GM18526 (cell line): ENCODE measurements around the gene MAN1C1.

Experiments
- POLR2A ChIP-seq: IDR thresholded peaks from 3 replicates; pipeline ENCODE4 v1.6.1; 2011; ENCODE audit not compliant: insufficient read length; ENCODE audit errors: extremely low read depth

The MAN1C1 gene

DNA sequence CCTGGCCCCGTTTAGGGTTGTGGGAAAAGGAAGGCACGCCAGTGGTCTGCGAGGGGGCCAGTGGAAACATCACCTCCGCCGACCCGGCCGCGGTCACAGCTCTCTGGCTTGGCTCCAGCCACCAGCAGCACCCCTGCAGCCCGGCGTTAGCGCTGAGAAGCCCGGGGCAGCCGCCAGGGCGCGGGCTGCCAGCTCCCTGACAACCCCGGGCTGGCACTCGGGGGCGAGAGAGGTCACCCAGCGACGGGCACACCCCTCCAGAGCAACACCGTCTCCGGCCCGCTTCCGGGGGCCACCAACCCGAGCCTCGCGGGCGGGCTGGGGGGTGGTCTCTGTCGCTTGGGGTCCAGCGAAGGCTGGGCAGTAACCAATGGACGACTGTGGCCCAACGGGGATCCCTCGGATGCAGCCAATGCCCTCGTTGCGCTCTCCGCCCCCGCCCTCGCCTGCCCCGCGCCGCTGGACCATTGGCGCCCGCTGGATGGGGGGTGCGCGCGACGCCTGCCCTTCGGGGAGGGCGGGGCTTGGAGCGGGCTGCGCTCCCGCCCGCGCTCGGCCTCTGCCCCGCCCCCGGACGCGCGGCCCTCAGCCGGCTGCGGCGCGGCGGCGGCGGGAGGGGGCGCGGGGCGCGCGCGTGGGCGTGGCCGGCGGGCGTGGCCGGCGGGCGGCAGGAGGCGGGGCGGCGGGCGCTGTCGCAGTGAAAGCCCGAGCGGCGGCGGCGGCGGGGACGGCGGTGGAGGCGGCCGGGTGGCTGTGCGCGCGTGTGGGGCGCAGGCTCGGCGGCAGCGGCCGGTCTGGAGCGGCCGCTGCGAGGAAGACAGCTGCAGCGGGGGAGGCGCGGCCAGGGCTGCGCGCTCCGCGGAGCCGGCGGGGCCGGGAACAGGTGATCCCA lies at the start of gene MAN1C1:
TSS of gene MAN1C1 (plus strand) at position 697 of the 892 bp plus-strand sequence. CDS start 1,007 bp downstream, outside the sequence.
- peak; percentile 18 for TF ChIP-seq POLR2A

DNA sequence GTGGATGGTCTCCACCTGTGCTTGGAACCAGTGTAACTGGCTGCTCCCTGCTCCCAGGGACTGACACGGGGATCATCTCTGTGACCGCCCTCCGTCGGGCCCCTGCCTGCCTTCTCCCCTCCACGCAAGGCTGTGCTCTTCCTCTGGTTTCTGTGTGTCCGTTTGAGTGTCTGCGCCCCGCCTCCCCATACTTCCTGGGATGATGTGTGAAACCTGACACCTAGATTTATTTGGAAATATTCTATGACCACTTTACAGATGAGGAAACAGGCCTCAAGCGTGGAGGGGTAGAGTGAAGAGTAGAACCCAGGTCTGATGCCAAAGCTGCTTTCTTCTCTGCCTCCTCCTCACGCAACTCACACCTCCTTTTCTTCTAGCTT lies 48.9 kb upstream of the MAN1C1 start:
- TF ChIP-seq POLR2A, result no peak

DNA sequence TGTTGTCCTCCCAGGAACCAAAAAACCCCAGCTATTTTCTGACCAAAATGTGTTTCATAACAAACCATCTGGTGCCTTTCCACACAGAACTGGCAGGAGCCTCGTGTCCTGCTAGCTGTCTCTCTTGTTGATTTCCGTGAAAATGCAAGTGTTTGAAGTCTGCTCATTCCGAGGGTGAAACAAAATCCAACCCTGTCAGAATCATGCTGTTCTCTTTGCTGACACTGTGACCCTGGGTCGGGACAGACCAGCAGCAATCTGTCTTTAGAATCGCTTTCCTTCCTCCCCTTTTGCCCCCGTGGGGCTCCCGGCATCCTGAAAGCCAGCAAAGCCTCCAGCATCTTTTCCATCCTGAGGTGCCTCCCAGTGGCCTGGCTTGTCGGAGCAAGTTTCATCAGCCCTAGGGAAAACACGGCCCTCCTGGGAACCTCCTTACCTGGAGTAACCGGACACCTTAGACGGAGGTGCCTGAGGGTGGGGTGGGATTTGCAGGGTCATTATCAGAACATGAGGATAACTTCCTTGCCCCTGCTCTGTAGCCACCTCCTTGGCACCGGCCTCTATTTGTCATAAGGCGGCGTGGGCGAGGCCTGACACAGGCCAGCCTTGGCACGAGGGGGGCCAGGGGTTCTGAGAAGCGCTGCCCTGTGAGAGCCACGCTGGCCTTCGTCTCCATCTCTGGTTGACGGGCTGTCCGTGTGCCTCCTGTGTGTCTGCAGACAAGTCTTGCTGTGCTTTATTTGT lies 48.3 kb upstream of the MAN1C1 start:
- no peak for TF ChIP-seq POLR2A

DNA sequence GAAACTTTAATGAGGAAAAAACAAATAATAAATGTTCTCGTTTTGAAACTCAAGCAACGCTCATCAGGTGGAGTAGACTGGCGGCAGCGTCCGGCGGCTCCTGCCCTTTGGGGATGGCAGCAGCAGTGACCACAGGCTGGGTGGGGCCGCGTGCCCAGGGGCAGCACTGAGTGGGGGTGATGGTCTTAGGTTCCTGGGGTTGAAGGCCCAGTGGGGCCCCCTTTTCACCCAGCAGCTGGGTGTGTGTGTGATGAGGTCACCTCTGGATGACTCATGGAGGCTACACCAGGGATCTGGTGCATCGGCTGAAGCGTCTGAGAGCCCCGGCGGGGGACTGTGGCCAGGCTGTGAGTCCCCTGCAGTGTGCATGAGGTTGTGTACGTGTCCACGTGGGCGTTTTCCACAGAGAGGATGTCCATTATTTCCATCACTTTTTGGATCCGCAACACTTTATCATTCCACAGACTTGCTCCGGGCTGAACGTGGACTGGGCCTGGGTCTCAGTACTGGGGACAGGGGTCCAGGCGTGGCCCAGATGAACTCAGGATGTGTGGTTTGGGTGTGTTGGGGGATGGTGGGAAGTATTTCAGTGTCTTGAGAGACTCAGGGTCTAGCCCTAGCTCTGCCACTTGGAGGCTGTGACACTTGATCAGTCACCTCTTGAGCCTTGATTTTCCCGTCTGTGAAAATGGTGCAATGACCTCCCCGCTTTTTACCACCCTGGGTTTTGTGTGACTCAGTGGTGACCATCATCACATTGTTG lies 47.6 kb upstream of the MAN1C1 start:
- TF ChIP-seq POLR2A, result no peak

DNA sequence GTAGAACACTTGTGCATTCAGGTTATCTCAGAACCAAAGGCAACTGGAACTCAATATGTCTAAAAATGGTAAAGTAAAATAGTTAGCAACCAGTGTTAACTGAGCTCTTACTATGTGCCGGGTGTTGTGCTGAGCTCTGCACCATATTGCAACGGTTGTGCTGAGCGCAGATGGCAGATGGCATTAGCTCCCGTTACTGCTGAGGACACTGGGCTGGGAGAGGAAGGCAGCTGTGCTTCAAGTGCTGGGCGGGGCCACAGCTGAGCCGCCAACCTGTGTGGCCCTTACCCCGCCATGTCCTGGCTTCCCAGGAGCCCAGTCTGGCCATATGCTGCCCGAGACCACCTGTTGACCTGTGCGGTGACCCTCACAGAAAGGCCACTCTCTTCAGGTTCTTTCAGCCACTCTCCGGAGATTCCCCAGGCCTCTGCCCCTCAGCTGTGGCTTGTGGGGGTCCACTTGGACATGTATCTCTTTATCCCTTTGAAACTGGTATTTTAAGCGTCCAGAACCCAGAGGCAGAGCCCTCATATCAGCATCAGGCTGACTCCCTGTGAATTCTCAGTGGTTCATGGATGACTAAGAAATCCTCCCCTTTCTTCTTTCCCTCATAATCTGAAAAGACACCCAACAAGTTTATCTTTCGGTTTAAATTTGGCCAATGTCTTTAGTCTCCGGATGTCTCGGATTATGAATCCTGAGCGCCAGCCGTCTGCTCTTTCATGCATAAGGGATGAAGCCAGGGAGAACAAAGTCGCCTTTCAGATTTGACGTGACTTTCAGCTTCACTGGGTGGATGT lies 46.8 kb upstream of the MAN1C1 start:
- no peak for TF ChIP-seq POLR2A

DNA sequence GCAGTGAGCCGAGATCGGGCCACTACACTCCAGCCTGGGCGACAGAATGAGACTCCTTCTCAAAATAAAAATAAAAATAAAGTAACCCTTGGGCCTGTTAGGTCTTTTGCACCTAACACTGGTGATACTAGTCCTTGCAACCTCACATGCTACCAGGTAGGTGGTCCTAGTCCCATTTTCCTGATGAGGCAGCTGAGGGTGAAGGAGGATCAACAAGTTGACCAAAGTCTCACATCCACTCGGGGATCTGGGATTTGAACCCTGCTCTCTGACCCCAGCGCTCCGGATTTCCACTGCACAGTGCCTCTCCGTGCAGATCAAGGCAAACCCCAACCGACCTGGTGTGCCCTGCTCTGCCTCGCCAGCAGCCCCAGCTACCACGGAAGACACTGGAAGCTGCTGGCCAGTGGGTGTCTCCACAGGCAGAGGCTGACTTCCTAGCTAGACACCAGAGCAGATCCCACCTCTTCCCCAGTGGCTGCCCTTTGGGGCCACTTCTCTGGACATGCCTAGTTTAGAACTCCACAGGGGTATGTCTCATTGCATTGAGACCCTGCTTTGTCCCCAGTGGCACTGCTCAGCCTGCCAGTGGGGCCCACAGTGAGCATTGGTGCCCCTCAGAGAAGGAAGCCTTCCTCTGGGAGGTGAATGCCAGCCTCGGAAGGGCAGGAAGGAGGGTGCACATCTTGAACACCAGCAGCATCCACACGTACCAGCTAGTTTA lies 45.6 kb upstream of the MAN1C1 start:
- no peak for TF ChIP-seq POLR2A

DNA sequence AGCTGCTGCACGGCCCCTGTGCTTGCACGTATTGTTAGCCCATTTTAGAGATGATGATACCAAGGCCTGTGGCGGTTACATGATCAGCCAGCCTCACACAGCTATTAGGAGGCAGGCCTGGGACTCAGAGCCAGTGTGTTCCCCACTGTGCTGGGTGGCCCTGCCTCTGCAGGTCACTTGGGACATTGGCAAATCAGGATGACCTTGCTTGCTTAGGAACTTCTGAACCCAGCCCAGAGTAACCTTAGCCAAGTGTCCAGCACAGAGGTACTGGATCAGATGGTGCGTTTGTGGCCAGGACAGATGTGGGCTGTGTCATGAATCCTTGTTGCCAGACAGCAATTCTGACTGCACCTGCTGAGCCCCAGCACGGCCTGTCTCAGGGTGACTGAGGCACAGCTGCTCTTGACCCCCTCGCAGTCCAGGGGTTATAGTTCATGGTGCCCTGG lies 45.0 kb upstream of the MAN1C1 start:
- TF ChIP-seq POLR2A, result no peak

DNA sequence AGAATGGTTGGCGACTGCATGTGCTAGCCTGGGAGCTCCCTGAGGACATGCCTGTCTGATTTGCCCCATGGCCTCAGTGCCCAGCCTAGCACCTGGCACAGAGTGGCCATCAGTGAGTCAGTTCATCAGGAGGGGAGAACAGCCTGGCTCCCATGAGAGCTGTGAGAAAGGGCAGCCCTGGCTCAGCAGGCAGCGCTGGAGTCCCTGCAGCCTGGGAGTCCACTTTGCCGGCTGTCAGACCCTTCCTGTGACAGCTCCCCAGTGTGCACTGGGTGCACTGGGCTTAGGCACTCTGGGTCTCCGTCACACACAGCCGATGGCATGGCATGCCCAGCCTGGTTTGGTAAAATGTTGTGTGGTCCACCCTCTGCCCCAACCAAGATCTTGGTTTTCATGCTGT lies 44.5 kb upstream of the MAN1C1 start:
- TF ChIP-seq POLR2A, result no peak

DNA sequence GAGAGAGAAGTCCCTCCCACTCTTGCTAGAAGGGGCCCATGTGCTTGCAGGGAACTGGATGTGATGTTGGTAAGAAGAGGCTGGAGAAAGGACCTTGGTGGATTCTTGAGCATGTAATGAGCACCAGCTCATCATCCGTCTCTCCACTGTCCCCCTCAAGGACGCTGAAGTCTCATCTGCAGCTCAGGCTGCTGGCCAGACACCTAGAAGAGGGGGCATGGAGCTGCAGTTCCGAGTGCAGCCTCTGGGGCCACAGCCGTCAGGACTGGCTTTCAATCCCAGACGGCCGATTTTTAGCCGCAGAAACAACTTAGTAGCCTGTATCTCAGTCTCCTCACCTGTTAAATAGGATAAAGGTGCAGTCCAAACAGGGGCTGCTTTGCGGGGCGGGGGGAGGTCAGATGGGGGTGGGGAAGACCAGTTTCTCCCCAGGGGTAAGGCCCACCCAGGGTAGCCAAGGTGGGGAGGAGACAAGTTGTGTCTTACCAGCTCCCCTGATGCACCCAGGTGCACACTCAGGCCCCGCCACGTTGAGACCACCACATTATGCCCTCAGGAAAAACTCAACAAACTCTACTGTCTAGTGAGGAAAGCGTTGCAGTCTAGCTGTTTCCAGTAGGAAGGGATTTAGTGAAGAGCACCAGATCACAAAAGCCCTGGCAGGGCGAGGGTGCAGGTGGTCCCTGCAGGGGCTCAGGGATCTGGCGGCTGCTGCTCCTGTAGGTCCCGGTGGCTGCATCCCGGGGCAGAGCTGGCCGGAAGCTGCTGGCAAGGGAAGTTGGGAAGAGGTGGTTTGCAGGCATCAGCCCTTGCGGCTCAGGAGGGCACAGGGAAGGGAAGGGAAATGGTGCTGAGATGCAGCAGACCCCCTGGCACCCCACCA lies 43.6 kb upstream of the MAN1C1 start:
- no peak for TF ChIP-seq POLR2A

DNA sequence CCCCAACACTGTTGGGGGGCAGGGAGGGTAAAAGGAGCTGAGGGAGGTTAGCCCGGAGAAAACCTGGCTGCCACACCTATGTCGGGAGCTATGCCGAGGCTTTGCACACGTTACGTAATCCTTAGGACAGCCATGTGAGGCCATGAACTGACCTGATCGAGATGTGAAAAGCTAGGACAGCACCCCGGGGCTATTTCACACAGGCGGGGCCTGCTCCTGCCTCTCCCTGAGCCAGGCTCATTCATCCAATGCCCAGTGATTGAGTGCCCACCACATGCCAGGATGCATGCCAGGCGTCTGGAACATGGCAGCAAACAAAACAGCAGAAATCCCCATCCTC lies 43.0 kb upstream of the MAN1C1 start:
- TF ChIP-seq POLR2A, result no peak

DNA sequence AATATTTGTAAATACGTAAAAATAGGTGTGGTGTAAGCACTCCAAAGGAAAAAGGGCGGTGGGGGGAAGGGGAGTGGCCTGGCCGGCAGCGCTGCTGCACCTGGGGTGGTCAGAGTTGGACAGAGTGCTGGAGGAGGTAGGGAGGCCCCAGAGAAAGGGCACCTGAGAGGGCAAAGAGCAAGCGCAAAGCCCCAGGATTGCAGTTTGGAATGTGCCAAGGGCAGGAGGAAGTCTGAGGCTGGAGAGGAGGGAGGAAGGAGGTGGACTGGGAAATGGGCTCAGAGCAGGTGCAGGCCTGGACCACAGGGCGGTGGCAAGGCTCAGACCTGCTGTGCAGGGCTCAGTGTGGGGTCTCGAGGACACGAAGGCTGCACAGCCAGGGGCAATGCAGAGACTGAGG lies 42.6 kb upstream of the MAN1C1 start:
- TF ChIP-seq POLR2A, result no peak

DNA sequence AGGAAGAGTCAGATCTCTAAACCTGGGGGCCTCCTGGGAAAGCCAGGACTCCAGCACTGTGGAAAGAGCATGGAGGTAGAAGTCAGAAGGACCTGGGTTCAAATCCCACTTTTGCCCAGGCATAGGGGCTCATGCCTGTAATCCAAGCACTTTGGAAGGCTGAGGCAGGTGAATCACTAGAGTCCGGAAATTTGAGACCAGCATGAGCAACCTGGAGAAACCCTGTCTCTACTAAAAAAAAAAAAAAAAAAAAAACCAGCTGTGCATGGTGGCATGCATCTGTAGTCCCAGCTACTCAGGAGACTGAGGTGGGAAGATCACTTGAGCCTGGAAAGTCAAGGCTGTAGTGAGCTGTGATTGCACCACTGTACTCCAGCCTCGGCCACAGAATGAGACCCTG lies 41.4 kb upstream of the MAN1C1 start:
- no peak for TF ChIP-seq POLR2A

DNA sequence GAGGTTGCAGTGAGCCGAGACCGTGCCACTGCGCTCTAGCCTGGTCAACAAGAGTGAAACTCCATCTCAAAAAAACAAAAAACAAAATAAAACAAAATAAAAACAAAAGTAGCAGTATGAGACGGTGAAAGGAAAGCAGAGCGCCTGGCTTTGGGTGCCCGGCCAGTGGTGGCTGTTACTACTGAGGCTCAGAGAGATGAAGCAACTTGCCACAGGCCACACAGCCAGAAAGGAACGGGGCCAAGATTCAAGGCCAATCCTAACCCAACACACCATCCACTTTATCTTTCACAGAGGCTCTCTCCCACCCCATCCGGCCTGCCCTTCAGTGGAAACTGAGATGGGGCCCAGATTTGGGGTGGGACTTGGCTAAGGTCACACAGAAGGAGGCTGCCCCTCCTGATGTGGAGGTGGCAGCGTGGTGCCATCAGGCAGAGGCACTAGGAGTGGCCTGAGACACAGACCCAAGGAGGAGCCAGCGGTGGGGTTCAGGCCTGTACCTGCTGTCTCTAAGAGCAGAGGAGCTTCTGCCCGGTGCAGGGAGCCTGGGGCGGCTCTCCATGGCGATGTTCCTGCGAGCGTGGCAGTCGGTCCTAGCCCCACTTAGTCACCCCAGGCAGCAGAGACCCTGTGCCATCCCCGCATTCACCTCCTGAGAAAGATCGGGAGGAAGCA lies 40.0 kb upstream of the MAN1C1 start:
- TF ChIP-seq POLR2A, result no peak
